Measurements from ENCODE around the gene CA5A. TPM values are rescaled to one million over a fixed set of nuclear protein-coding genes. Genes with fewer than 3 reads are reported as not detected.

Gene CA5A
- total and polyA plus RNA-seq, 2 of the 13 experiments (the other 11 are each of a cell fraction or from before 2014, with no cell fraction given) = 66.8 to 106 TPM

GRCh38 chr16:87851601-87852000 lies 84.7 kb downstream of the CA5A start (continued):
- 0 out of 2 replicates have a peak, but pooled peaks have one; percentile 3 for TF ChIP-seq FOXP4 (CRISPR knock-in tag; IDR thresholded peaks at IDR 0.05)
- no peak for TF ChIP-seq ZNF607 (CRISPR knock-in tag; IDR thresholded peaks at IDR 0.05; ENCODE audit: borderline replicate concordance)
- TF ChIP-seq BCLAF1 (IDR thresholded peaks at IDR 0.05) = no peak
- no peak for TF ChIP-seq PTBP1 (IDR thresholded peaks at IDR 0.05; ENCODE audit: low read depth, low read length, poor library complexity, severe bottlenecking)
- TF ChIP-seq TBL1XR1 (IDR thresholded peaks at IDR 0.05; ENCODE audit: borderline replicate concordance, low read length, partially characterized antibody) = no peak
- TF ChIP-seq RFX3 (CRISPR knock-in tag; IDR thresholded peaks at IDR 0.05) = no peak
- TF ChIP-seq BCL3 (CRISPR knock-in tag; IDR thresholded peaks at IDR 0.05) = no peak
- TF ChIP-seq FOXO1 (CRISPR knock-in tag; IDR thresholded peaks at IDR 0.05) = no peak
- TF ChIP-seq ZNF280D (CRISPR knock-in tag; IDR thresholded peaks at IDR 0.05) = no peak
- peak; percentile 100 for TF ChIP-seq ZBTB33 (CRISPR knock-in tag; IDR thresholded peaks at IDR 0.05)
- 0 out of 2 replicates have a peak, but pooled peaks have one; percentile 3 for TF ChIP-seq KLF12 (CRISPR knock-in tag; IDR thresholded peaks at IDR 0.05; ENCODE audit: borderline replicate concordance)
- TF ChIP-seq ZNF724P (CRISPR knock-in tag; IDR thresholded peaks at IDR 0.05; ENCODE audit: borderline replicate concordance) = no peak
- no peak for TF ChIP-seq HMGXB3 (CRISPR knock-in tag; IDR thresholded peaks at IDR 0.05; ENCODE audit: borderline replicate concordance)
